ENCODE data around the gene PLEKHO2.
A peak's percentile ranks its signal among the peaks of the same experiment; 100 is the strongest.

The PLEKHO2 gene

DNA sequence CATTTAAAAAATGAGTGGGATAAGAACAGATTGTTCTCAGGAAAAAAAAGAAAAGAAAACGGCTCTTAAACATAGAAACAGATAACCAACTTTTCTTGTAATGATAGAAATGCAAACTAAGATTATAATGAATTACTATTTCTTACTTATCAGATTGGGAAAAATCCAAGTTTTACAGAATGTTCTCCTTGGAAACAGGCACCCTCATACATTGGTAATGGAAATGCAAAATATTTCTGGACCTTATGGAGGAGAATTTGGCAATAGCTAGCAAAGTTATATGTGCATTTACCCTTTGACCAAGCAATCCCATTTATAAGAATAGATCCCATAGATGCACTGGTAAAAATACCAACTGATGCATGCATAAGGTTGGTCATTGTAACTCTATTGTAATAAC lies 66.3 kb downstream of the PLEKHO2 start:
- TF ChIP-seq POLR2AphosphoS5 (IDR thresholded peaks at IDR 0.05; ENCODE audit: low read depth, low read length) (no peak), TAF1 (IDR thresholded peaks at IDR 0.05; ENCODE audit: borderline replicate concordance, insufficient read depth, low read length) (no peak)

DNA sequence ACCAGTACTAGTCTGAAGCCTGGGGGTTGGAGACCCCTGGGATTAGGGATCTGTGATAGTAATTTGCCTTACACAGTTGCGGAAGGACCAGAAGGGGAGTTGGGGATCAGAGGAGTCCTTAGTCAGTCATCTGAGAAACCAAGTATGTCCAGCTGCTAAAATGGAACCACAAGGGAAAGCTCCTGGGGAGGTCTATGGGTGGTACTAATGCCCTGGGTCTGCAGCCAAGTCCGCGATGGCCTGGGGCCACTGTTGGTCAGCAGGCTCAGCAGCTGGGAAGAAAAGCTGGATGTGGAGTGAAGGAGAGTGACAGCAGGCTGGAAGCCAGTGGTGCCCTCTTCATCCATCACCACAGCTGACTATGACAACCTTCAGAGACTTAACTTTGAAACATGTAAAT lies 67.8 kb downstream of the PLEKHO2 start:
- TF ChIP-seq TAF1 (IDR thresholded peaks at IDR 0.05; ENCODE audit: borderline replicate concordance, insufficient read depth, low read length) = no peak
- no peak for TF ChIP-seq POLR2AphosphoS5 (IDR thresholded peaks at IDR 0.05; ENCODE audit: low read depth, low read length)
- TF ChIP-seq FOXP2 (optimal IDR thresholded peaks at IDR 0.05; ENCODE audit: borderline replicate concordance, extremely low read depth, extremely low read length, insufficient read depth) = no peak
- no peak for TF ChIP-seq REST (IDR thresholded peaks at IDR 0.05; ENCODE audit: insufficient read depth in 1 of 2, low read depth in 2 of 2, low read length in 2 of 2)
- TF ChIP-seq SIN3A (IDR thresholded peaks at IDR 0.05; ENCODE audit: borderline replicate concordance, insufficient read depth, low read length) = no peak

DNA sequence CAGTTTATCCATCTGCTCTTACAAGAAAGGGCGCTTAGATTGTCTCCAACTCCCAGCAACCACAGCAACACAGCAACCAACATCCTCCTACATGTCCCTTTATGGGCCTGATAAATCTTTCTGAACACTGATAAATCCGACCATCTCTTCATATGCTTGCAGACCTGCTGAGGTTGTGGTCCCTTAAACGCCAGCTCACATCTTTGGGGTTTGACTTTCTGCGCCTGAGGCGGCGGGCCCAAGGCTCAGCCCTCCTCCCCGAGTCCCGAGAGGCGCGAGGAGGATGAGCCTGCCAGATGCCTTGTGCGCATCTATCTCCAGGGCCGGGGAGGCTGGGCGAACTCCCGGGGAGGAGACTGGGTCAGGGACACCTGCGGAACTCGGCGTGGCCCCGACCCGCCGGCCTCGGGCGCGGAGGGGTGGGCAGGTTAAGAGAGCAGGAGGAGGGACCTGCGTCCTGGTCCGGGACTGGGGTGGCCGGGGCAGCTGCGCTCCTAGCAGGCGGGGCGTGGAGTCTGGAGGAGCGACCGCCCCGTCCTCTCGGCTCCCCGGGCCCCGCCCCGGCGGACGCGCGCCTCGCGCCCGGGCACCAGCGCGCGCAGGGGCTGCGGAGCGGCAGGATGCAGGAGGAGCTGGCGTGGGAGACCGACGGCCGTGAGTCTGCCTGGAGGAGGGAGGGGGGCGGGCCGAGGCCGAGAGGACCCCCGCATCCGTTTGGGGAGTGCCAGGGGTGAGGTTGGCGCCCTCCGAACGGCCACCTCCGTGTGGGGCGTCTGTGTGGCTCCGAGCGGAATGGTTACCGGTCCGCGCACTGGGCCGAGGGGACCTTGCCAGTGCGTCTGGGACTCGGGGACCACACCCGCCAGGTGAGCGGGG lies 69.8 kb downstream of the PLEKHO2 start, which contains the start of gene ANKDD1A:
ANKDD1A (plus strand) TSS at position 592 of the 876 bp plus-strand sequence; CDS start at position 621, 29 bp downstream.
- TF ChIP-seq POLR2AphosphoS5 (IDR thresholded peaks at IDR 0.05; ENCODE audit: low read depth, low read length) = peak; percentile 41
- TF ChIP-seq FOXP2 (optimal IDR thresholded peaks at IDR 0.05; ENCODE audit: borderline replicate concordance, extremely low read depth, extremely low read length, insufficient read depth) = peak; percentile 5
- no peak for TF ChIP-seq TAF1 (IDR thresholded peaks at IDR 0.05; ENCODE audit: borderline replicate concordance, insufficient read depth, low read length)

DNA sequence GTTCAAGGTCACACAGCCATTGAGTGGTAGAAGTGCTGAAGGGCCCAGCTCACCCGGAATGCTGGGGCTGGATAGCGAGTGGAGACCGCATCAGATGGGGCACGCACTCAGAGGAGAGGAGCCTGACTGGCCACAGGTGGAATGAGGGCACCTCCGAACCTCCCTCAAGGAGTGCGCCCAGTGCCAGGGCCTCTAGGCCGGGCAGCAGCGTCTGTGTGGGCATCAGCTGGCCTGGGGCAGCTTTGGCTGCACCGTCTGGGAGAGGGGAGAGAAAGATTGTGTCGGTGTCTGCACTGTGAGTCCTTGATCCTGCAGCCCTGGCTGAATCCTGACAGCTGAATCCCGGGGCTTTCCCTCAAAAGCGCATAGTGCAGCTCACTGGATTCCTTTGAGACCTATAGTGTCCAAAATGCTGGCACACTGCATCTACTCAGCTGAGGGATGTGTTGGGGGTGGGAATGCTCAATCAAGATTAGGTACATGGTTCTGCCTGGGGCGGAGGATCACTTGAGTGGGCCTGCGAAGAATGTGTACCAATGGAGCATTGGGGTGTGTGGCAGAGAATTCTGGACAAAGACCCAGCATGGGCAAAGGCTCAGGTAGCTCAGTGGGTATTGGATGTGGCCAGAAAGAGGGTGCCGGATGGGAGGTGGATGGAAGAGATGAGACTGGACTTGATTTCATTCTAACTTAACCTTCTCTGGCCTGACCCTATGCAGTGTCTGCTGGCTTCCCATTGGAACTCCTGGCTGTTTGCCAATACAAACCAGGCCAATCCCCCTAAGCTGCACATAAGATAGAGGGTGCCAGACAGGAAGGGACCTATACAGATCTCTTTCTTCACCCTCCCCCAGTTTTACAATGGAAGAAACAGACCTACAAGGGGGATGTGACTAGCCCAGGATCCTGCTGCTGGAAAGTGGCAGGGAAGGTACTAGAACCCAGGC lies 70.9 kb downstream of the PLEKHO2 start:
- TF ChIP-seq SIN3A (IDR thresholded peaks at IDR 0.05; ENCODE audit: borderline replicate concordance, insufficient read depth, low read length) (no peak), TAF1 (IDR thresholded peaks at IDR 0.05; ENCODE audit: borderline replicate concordance, insufficient read depth, low read length) (no peak), FOXP2 (optimal IDR thresholded peaks at IDR 0.05; ENCODE audit: borderline replicate concordance, extremely low read depth, extremely low read length, insufficient read depth) (no peak), POLR2AphosphoS5 (IDR thresholded peaks at IDR 0.05; ENCODE audit: low read depth, low read length) (no peak), REST (IDR thresholded peaks at IDR 0.05; ENCODE audit: insufficient read depth in 1 of 2, low read depth in 2 of 2, low read length in 2 of 2) (no peak)

- TF ChIP-seq REST (IDR thresholded peaks at IDR 0.05; ENCODE audit: insufficient read depth in 1 of 2, low read depth in 2 of 2, low read length in 2 of 2) = no peak
- no peak for TF ChIP-seq FOXP2 (optimal IDR thresholded peaks at IDR 0.05; ENCODE audit: borderline replicate concordance, extremely low read depth, extremely low read length, insufficient read depth)
- no peak for TF ChIP-seq POLR2AphosphoS5 (IDR thresholded peaks at IDR 0.05; ENCODE audit: low read depth, low read length)
Measured at GRCh38 chr15:64915518-64916227, 74.0 kb downstream of the PLEKHO2 start.

All from PFSK-1 (cell line).